ENCODE results near the gene CAV2.

The CAV2 gene

DNA sequence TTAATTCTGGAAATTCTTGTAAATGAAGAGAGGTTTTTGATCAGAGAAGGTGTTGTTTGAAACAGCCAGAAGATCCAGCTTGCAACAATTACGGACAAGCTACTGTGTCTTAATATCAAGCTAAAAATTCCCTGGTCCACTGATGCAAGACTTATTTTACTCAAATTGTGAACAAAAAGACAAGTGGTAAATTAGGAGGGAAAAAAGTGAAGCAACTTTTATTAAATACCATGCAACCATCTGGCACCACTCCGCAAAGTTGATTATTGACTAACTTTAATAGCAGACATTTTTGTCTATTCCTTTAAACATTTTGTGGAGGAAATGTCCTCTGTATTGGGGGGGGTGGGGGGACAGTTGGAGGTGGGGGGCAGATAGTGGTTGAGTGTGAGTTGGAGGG, 5.1 kb upstream of the CAV2 start:
- in situ Hi-C loops (cut with MboI; ENCODE audit: low sequenced_read_pairs): no loop called here

DNA sequence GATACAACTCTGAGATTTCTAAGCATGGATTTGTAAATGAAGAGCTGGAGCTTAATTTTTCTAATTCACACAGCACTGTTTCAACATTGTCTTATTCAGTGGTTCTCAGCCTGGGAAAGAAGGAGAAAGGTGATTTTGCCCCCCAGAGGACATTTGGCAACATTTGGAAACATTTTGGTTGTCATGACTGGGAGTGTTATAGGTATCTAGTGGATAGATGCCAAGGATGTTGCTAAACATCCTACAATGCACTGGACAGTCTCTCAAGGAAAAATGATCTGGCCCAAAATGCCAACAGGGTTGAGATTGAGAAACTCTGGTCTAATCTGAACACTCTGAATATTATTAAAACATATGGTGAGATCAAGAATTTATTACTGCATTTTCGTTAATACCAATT, 3.8 kb upstream of the CAV2 start:
- in situ Hi-C loops (cut with MboI; ENCODE audit: low sequenced_read_pairs): no loop called here

DNA sequence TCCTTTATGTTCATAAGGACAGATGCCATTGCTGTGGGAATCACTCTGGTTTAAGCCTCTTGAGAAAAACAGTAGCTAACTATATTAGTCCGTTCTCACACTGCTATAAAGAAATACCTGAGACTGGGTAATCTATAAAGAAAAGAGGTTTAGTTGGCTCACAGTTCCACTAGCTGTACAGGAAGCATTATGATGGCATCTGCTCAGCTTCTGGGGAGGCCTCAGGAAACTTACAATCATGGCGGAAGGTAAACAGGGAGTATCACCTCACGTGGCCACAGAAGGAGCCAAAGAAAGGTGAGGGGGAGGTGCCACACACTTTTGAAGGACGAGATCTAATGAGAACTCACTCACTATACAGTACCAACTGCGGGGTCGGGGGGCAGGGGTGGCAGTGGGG, 2.9 kb upstream of the CAV2 start:
- in situ Hi-C loops (cut with MboI; ENCODE audit: low sequenced_read_pairs): no loop called here

DNA sequence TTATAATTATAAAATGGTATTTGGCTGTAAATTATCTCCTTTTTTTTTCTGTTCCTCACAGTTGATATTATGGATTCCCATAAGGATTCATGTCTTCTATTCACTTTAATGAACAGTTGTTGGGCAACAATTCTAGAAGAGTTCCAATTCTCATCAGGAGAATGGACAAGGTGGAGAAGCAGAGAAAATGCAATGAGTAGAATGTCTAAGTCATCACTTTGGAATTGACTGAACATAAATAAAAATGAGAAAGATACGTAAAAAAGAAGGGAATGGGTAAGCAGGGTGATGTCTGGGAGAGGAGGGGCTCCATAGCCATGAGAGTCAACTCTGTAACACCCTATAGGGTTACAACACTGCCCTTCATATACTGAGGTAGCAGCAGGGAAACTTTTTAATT, 1.8 kb upstream of the CAV2 start:
- in situ Hi-C loops (cut with MboI; ENCODE audit: low sequenced_read_pairs): no loop called here

DNA sequence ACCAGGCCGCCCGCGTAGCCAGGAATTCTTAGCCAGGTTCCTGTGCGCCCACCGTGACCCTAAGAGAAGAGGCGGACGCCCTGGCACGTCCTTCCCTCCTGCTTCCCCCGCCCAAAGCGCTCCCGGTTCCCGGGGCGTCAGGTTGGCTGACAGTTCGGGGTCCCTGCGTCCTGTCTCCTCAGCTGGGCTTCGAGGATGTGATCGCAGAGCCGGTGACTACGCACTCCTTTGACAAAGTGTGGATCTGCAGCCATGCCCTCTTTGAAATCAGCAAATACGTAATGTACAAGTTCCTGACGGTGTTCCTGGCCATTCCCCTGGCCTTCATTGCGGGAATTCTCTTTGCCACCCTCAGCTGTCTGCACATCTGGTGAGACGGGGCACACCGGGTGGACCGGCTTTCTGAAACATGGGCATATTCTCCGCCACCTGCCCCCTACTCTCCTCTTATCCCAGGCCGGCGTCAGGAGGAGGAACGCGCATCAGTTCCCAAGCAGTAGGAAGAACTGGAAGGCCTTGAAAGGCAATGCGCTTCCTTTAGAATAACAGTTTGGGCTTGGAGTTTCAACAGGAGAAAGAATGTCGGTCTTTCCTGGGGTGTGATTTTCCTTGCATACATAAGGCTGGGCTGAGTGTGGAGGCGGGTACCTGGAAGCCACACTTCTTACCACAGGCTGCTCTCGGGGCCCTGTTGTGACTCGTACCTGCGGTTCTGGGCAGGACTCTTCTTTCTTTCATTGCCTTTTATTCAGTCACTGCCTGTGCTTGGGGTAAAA, 728 bp downstream of the CAV2 start:
- in situ Hi-C loops (cut with MboI; ENCODE audit: low sequenced_read_pairs): no loop called here

DNA sequence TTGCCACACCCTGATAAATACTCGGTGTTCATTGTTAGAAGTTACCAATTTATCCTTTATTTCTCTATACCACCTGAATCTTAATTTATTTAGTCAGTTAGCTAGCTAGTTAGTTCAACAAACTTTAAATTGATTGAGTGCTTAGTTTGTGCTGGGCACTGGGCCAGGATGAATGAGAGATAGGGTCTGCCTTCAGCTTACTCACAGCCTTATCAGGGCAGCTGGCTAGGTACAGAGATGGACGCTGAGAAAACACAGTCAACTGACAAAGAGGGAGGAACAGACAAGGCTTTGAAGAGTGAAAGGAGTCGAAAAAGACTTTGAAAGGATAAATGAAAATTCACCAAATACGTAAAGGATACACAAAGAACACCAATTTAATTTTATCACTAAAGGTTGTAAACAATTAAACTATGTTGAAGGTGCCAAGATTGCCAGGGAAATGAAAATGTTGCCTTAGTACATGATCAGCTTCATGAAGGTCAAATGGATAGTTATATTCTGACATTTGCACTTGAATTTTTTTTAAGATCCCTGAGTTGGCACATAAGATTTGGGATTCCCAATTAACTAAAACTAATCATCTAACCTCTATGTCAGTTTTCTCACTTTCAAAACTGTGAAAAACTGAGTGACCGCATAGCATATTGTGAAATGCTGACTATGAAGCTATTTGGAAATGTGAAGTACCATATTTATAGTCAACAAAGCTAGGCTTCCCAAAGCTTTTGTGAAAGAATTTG, 2.1 kb downstream of the CAV2 start:
- in situ Hi-C loops (cut with MboI; ENCODE audit: low sequenced_read_pairs): no loop called here

DNA sequence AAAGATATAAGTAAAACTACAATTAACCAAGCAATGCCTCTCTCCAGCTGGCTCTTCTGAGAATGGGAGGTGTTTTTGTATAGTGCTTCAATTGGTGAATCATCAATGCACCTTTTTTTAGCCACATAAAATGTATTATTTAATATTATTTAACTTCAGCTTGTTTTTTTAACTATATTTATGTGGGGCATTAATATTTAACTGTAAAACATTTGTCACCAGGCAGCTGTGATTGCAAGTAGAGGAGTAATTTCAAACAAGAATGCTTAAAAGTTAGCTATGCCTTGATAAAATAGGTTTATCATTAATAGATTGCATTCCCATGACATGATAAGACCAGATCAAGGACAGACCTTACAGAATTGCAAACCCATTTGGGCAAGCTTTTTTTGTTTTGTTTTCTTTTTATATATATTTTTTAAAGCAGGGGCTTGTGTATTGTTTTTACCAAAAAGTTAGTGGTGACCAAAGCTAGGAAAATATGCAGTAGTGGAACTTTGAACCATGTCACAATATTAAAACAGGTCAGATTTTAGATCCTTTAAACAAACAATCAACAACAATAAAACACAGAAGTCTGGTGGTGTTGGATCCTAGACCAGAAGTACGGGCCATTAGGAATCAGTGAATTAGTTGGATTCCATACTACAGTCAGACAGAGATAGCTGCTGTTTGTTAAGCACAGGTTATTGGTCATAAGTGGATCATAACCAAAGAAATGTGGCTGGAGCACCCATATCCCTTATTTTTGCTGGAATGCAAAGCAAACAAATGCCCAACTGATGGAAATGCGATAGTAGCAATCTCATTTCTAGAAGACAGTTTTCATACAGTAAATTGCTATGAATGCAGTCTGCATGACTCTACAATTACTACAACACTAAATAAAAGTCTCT, 2.9 kb downstream of the CAV2 start:
- in situ Hi-C loops (cut with MboI; ENCODE audit: low sequenced_read_pairs): no loop called here

DNA sequence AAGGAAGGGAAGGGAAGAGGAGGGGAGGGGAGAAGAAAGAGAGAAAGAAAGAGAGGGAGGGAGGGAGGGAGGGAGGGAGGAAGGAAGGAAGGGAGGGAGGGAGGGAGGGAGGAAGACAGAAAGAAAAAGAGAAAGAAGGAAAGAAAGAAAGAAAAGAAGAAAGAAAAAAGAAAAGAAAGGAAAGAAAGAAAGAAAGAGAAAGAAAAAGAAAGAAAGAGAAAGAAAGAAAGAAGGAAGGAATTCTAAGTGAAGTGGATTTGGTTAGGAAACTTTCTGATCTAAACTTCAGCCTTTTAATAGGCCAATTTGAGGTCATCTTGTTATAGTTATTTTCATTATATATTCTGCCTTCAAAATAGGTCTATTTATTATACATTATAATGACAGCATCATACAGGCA, 4.3 kb downstream of the CAV2 start:
- in situ Hi-C loops (cut with MboI; ENCODE audit: low sequenced_read_pairs): no loop called here

DNA sequence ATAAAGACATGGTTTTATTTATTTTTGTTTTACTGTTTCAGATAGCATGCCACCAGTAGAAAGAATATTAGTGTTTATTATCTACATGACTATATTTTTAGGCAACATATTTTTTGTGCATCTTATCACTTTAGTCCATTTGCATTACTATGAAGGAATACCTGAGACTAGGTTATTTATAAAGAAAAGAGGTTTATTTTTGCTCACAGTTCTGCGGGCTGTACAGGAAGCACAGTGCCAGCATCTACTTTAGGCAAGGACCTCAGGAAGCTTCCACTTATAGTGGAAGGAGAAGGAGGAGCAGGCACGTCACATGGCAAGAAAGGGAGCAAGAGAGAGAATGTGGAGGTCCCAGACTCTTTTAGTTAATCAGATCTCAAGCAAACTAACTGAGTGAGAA, 5.7 kb downstream of the CAV2 start:
- in situ Hi-C loops (cut with MboI; ENCODE audit: low sequenced_read_pairs): no loop called here

DNA sequence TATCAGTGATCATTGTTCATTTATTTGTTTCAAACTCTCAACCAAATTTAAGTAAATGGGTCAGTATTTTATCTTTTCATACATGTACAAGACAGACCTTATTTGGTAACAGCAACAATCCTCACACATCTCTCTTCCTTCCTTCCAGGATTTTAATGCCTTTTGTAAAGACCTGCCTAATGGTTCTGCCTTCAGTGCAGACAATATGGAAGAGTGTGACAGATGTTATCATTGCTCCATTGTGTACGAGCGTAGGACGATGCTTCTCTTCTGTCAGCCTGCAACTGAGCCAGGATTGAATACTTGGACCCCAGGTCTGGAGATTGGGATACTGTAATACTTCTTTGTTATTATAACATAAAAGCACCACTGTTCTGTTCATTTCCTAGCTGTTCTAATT, 6.3 kb downstream of the CAV2 start:
- in situ Hi-C loops (cut with MboI; ENCODE audit: low sequenced_read_pairs): no loop called here

DNA sequence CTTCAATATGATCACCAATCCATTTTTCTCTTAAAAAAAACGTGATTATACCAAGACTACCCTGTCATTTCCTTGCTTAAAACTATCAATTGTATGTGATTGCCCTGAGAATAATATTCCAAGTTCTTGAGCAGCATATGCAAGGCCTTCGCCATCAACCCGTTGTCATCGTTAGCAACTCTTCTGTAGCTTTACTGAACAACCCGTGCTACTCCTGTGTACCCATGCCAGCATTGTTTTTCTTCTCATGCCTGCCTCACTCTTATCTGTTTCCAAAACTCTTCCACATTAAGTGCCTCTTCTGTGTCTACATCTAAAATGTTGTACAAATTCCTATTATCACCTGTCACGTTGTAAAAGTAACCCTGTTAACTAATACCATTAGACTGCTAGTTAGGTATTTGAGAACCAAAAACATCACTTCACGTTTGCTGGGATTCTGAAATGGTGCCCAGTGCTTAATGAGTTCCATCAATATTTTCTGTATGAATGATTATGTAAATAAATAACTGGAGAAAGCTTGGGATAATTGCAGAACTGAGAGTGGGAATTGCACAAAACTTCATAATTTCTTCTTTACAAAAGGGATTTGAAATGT, 10.5 kb downstream of the CAV2 start:
- in situ Hi-C loops (cut with MboI; ENCODE audit: low sequenced_read_pairs): no loop called here

DNA sequence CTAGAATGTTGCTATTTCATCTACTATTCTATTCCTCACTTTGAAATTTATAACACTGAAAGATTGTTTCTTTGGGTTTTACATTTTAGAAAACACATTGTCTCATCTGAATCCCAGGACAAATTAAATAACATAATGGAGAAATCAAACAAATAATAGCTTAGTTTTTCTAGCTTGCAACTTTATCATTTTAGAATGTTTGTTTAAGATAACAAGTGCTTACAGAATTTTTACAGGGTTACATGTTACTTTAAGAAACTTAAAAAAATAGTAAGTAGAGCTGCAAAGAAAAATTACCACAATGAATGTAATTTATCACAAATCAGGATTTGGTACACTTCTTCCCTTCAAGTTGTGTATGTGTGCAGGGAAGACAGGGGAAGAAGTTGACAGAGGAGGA, 11.3 kb downstream of the CAV2 start:
- in situ Hi-C loops (cut with MboI; ENCODE audit: low sequenced_read_pairs): no loop called here

DNA sequence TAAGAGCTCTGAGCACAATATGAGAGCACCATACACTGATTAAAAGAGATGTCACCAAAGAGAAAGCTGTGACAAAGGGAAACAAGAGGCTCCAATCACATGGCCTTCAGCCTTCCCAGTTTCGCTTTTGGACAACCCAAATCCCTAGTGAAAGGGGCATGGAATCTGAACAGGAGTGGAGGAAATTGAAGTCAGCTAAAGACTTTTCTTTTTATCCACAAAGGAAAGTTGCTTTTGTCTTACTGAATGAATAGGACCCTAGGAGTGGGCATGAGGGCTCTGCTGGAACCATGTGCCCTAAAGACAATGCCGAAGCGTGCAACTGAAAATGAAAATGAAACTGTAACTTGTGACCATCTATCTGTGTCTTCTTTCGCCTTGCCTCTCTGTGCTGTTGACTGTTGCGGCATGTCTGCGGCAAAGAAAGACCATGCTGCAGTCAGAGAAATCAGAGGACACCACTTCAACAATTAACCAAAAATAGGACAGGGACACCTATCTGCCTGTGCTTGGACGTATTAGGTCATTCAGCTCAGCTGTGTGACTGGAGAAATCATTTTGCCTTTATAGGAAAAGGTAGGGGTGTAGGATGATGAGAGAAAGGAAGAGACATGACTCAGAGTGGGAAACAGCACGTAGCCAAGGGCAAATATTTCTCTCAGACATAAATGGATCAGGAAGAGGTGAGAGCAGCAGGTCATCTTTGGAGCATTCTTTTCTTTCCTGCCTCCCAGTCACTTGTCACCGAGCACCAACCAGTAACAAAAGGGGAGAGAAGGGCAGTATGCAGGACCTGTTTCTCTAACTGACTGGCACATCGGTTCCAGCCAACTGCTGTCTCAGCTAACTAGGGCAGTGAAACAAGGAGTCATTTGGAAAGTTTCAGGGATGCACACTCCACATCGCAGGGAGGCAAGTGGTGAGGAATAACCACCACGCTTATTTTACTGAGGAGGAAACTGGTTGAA, 12.3 kb downstream of the CAV2 start:
- in situ Hi-C loops (cut with MboI; ENCODE audit: low sequenced_read_pairs): no loop called here

DNA sequence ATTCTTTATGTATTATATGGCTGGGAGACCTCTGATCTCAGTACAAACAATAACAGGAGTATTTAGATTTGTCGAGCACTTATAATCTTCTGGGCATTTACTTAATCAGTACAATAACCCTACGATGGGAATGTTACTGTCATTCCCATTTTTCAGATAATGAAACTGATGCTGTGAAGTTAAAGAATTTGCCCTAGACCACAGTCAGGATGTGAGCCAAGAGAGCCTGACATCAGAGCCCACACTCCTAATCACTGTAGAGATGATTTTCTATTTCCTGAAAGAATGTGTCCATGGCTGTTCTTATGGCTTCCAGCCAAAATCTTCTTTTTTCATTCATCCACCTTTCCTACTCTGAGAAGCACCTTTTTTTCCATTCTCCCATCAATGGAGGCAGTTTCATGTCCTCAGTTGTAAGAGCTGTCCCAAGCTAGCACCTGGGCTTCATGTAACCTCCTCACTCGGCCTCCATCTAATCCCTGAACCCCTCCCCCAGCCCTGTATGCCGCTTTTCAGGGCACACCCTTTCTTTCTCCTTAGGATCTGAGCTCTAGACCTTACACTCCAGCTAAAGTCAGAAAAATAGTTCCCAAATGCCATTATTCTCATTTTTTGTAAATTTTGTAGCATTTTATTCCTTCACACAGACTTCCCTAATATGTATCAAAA, 13.1 kb downstream of the CAV2 start:
- in situ Hi-C loops (cut with MboI; ENCODE audit: low sequenced_read_pairs): no loop called here

DNA sequence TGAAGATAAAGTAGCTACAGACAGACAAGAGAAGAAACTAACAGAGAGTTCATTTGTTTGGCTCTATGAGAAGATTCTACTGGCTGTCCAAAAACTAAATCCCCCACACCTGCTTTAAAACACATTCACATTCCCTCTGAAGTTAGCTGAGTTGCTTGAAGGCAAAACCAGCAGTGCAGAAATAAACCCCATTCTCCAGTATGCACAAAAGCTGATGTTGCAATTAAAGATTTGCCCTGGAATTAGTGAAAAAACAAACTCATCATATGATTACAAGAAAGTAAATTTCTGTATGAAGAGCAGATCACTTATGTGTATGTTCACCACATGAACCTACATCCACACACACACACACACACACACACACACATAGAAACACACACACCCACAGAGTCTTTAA, 16.0 kb downstream of the CAV2 start:
- in situ Hi-C loops (cut with MboI; ENCODE audit: low sequenced_read_pairs): no loop called here

DNA sequence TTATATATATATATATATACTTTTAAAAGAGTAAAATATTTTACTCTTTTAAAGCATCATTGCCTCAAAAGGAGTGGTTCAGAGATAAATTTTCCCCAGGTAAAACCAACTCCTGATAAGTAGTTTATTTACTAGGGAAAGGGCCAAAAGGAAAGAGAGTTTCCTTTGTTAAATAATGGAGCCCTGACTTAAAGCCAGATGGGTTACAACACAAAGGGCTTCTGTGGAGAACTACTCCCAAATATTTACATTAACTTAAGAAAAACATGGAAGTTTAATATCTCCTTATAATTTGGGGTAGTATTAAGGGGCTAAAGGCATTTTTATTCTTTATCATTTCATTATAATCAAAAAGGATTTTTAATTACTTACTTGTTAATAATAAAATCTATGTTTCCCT, 16.8 kb downstream of the CAV2 start:
- in situ Hi-C loops (cut with MboI; ENCODE audit: low sequenced_read_pairs): no loop called here

DNA sequence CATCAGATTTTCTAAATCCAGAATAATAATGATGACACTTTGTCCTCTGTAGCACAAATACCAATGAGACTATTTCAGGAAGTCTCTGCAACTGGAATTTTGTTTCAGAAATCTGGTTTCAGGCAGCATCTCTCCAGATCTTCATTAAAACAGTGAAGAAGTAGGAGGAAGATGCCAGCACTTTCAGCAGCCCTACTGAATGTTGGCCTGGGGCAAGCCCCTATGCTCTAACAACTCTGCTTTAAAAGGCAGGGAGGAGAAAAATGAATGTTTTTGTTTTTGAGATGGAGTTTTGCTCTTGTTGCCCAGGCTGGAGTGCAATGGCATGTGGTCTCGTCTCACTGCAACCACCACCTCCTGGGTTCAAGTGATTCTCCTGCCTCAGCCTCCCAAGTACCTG, 18.1 kb downstream of the CAV2 start:
- in situ Hi-C loops (cut with MboI; ENCODE audit: low sequenced_read_pairs): no loop called here

DNA sequence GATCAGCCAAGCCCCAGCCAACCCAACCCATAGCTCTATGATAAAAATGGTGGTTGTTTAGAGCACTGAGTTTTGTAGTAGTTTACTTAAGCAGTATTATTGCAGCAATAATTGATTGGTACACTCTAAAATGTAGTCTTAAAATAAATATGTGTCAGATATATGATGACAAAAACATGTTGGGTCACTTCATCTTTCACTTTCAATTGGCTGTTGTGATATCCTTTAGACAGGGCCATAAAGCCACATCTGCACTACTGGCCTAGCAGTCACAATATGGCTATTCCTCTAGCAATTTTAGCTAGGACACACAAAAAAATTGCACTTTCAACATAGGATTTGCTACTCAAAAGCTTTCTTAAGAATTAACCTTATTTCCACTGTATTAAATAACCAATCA, 19.4 kb downstream of the CAV2 start:
- in situ Hi-C loops (cut with MboI; ENCODE audit: low sequenced_read_pairs): no loop called here

DNA sequence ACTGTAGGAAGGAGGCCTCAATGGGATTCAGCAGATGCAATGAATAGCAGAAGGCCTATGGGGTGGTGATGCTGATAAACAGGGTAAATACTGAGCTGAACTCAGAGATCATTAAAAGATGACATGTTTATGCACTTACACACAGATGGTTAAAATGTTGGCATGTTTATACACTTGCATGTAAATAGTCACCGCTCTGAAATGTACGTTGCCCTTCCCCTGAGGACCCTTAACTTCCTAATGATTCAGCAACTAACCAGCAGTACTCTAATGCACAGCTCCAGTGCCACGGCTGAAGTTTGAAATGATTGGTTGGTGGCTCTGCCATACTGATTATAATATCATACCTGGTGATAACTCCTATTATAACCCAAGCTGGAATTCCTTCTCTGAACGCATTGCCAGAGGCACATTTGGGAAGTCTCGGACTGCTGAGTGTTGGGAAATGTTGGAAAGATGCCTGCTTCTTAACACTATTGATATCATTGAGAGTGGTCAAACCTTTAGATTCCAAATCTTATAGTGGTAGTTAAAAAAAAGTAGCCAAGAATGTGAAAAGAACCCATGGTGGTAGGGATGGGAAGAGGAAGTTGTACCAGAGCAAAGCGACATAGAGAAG, 21.6 kb downstream of the CAV2 start:
- in situ Hi-C loops (cut with MboI; ENCODE audit: low sequenced_read_pairs): no loop called here
